HG02943 (cell line): ENCODE data around the gene PTPRJ.
A peak's percentile ranks its signal among the peaks of the same experiment; 100 is the strongest.
"Not testable (repeated sequence)": the region's sequence is repeated elsewhere in the genome, so short reads cannot be mapped to it uniquely, and the experiment has no call there.

Source experiments
- ATAC-seq: cut with Tn5 transposase; IDR thresholded peaks from one replicate; pipeline ENCODE4 v1.9.1; 2021; ENCODE audit warnings: mild to moderate bottlenecking, low read depth, moderate library complexity; ENCODE audit not compliant: unreplicated experiment

The PTPRJ gene

DNA sequence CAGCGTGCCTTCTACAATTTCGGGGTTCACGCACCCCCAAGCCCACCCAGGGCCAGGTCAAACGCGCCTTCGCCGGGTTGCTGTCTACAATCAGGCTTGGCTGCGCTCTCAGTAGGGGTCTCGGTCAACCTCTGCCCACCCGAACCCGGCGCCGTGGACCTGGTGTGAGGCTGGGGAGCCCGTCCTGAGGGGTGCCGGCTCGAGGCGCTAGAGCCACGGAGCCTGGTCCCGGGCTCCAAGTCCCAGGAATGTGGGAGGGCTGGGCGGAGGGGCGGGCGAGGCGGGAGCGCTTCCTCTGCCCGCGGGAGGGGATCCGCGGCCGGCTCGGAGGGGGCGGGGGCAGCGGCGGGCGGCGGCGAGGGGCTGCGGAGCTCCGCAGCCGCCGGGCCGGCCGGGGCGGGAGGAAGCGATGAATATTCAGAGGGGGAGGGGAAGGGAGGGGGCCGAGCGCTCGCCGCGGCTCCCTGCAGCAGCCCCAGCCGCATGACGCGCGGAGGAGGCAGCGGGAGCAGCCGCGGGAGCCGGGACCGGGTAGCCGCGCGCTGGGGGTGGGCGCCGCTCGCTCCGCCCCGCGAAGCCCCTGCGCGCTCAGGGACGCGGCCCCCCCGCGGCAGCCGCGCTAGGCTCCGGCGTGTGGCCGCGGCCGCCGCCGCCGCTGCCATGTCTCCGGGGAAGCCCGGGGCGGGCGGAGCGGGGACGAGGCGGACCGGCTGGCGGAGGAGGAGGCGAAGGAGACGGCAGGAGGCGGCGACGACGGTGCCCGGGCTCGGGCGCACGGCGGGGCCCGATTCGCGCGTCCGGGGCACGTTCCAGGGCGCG lies at the start of gene PTPRJ:
Gene PTPRJ, plus strand, starts transcription at position 472 of the 819 bp plus-strand sequence. CDS start 354 bp downstream, outside the sequence.
- no peak for ATAC-seq

DNA sequence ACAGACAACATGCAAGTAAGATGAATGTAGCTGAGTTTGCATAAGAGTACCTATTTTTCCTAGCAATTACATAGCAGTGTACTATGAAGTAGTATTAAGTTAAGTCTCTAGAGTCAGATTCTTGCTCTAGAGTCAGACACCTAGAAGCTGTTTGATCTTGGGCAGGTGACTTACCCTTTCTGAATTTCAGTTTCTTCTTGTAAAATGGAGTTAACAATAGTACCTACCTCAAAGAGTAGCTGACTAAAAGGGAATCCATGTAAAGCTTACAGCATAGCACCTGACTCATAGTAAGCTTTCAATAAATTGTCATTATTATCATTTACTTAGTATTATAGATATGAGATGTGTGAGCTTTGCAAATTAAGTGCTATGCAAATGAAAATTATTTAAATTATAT lies 47.8 kb upstream of the PTPRJ start:
- ATAC-seq: no peak

DNA sequence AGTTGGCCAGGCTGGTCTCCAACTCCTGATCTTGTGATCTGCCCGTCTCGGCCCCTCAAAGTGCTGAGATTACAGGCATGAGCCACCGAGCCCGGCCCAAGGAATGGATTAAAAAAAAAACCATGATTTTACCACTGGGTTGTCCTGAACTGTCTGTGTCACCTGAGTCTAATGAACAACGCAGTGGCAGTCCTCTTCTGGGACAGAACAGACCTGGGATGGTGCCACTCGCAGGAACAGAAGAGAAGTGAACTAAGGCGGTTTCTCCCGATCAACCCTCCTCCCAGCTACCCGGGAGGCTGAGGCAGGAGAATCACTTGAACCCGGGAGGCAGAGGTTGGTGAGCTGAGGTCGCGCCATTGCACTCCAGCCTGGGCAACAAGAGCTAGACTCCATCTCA lies 46.6 kb upstream of the PTPRJ start:
- ATAC-seq: not testable (repeated sequence)

DNA sequence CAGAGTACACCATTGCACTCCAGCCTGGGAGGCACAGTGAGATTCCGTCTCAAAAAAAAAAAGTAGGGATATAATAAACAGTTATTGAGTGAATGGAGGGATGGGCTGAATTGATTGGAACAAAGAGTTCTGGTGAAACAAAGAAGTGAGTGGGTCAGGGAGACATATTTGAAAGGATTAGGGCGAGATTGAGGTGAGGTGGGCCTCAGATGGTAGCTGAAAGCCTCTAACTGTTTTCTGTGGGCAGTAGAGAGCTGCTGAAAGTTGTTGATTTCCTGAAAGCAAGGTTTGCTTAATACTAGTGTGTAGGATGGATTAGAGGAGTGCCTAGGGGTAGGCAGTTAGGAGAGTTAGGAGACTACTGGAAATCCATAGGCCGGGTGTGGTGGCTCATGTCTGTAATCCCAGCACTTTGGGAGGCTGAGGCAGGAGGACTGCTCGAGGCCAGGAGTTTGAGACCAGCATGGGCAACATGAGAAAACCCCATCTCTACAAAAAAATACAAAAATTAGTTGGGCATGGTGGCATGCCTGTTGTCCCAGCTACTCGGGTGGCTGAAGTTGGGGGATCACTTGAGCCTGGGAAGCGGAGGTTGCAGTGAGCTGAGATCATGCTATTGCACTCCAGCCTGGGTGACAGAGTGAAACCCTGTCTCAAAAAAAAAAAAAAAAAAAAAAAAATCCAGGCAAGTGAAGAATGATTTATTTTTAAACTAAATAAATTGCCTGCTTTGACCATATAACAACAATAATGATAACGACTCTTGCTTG lies 41.4 kb upstream of the PTPRJ start:
- no peak for ATAC-seq

DNA sequence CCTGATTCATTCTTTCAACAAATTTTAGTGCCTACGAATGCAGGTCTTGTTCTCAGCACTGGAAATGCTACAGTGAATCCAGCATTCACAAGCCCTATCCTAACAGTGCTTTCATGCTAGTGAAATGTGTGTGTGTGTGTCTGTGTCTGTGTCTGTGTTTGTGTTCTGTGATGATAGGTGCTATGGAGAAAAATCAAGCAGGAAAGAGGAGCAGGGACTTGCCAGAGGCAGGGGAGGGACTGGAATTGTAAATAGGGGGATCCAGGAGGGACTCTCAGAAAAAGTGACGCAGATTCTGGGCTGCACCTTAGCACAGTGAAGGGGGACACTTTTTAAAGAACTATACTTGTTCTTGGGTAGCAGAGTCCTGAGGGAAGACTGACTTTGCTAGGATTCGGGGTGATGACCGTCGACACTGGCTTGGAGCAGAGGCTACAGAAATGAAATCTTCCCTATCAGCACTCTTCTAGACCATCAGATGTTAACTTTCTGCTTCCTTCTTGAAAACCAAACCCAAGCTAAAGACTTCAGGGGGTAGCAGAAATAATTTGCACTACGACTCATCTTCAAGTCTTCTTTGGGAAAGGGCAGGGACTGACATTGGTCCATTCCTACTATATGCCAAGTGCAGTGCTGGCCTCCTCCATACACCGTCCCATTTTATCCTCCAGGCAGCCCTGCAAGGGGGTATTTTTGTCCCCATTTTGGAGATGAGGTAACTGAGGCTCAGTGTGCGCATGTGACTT lies 39.3 kb upstream of the PTPRJ start:
- no peak for ATAC-seq

DNA sequence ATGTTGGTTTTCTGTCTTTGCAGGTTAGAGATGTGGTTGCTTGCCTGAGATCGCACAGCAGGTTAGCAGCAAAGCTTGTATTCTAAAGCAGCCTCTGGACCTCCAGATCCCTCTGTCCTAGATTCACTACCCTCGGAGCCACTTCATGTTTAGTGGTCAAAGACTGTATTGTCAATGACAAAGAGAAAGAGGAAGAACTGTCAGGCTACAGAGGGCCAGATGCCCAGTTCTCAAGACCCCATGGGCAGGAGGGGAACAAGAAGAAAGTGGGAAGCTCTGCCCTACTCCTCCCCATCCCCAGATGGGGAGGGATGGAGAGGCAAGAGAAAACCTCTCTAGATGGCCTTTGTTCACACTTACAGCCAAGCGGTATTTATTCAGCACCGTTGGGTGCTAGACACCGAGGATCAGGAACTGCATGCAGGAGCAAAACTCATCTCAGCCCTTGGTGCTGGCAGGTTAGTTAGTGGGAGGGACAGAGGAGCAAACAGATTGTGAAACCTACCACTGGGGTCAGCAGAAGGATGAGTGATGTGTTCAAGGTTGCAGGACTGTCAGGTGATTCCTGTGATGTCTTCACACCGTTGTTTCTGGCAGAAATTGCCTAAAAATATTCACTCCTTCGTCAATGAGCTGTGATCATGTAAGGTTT lies 38.3 kb upstream of the PTPRJ start:
- no peak for ATAC-seq

DNA sequence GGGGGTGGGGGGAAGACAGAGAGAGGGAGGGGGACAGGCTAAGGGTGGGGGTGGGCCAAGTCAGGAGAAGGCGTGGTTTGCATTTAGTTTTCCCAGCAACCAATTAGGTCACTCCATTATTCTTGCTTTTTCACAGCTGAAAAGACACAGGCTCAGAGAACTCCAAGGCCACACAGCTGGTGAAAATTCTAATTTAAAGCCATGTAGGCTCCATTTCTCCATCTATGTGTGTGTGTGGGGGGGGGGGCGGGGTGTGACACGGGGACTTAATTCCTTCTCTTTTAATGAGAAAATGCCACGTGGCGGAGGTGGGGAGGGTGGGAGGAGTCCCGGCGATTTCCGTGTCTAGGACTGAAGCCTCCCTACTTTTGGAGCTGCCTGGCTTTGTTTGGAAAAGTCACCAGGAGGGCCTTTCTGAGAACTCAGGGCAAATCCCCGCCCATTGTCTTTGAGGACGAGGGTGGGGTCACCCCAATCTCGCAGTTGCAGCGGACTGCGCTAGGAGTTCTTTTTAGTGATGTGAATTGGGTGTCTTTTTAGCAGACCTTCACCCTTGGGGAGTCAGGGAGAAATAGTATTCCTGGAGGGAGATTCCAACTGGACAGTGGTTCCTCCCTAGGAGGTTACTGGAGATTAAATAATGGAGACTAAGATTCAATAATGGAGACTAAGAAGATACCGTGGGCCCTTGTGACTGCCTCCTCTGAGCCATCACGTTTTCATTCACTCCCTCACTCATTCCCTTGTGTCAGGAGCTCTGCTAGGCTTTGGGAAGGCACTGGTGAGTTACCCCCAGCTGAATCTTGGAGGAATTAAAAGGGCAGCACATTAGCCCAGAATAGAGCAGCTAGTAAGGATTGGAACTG lies 36.4 kb upstream of the PTPRJ start:
- ATAC-seq: no peak

DNA sequence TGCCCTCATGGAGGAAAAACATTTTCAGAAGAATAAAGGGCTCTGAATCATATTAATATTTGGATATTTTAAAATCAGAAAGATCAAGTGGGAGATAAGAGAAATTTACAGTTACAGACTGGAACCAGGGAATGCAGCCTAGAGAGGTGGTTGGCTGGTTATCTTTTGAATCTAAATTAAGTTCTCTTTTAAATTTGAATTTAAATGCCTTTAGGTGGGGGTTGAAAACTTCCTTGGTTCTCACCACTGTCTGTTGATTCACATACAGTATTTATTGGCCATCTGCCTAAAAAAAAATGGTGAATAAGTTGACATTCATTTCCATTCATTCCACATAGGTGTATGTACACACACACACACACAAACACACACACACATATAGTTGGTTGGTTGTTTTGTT lies 35.7 kb upstream of the PTPRJ start:
- ATAC-seq: no peak

DNA sequence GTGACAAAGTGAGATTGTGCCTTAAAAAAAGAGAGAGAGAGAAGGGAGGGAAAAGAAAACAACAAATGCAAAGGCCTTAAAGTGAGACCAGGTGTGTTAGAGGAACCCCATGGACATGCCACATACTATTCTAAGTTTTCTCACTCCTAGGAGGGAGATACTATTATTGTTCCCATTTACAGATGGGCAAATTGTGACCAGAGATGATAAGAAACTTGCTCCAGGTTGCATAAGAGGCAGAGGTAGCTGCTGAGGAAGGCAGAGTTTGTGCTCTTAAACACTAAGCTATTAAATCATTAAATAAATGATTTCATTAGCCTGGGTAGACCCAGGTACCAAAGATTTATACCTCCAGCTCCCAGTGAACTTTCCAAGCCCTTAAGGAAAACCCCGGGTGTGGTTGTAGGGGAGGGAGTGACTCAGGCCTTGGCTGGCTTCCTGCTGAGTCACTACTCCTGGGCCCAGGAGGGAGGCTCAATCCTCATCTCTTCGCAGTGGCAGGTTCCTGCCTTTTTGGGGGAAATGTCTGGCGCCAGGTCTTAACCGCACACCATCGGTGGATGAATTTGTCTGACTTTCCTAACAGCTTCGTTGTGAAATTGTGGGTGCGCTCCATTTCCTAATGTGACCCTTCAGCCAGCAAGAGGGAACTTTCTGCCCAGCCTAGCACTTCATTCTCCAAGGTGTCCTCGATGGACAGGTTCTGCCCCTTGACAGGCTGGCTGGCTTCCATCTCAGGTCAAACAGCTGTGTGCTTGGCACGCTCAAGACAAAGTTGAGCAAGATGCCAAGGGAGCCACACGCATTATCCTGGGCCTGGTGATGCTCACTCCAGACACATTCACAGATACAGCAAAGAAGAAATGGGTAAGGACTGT lies 33.4 kb upstream of the PTPRJ start:
- no peak for ATAC-seq

DNA sequence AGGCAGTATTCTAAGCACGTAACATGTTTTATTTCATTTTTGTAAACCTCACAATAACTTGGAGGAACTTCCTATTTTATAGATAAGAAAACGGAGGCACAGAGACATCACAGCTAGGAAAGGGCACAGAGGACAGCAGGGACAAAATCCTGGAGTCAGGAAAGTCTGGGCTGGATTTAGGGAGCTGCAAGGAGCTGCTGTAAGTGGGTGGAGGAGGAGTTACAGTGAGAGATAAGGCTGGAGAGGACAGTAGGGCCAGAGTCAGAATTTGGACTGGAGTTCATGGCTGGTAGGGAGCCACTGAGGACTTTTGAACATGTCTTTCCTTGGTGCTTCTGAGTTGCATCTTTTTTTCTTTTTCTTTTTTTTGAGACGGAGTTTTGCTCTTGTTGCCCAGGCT lies 32.2 kb upstream of the PTPRJ start:
- no peak for ATAC-seq

DNA sequence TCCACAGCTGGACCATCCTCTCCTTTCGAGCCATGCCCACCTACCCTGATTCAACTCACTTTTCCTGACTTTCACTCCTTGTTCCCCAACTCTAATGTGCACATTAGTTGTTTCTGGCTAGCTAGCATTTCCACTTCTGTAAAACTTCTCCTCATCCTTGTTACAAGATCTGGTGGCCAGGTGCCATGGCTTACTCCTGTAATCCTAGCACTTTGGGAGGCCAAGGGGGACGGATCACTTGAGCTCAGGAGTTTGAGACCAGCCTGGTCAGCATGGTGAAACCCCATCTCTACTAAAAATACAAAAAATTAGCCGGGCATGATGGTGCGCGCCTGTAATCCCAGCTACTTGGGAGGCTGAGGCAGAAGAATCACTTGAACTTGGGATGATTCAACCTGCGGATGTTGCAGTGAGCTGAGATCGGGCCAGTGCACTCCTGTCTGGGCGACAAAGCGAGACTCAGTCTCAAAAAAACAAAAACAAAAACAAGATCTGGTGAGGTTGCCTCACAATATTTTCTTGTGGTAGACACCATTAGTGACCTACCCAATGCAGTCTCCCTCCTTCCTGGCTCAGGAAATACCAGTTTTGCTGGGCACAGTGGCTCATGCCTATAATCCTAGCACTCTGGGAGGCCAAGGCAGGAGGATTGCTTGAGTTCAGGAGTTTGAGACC lies 31.2 kb upstream of the PTPRJ start:
- ATAC-seq: not testable (repeated sequence)

DNA sequence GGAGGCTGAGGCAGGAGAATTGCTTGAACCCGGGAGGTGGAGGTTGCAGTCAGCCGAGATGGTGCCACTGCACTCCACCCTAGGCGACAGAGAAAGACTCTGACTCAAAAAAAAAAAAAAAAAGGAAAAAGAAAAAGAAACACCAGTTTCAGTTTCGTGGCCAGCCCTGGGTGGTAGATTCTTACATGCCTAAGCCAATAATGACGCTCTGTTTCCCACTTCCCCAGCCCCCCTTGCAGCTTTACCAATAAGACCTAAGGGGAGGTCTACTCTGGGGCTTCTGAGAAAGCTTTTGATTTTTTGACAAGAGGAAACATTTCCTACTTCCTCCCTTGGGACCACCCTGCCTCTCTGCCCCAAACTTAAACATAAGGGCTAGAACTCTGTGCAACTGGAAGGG lies 30.0 kb upstream of the PTPRJ start:
- peak; percentile 74 for ATAC-seq

DNA sequence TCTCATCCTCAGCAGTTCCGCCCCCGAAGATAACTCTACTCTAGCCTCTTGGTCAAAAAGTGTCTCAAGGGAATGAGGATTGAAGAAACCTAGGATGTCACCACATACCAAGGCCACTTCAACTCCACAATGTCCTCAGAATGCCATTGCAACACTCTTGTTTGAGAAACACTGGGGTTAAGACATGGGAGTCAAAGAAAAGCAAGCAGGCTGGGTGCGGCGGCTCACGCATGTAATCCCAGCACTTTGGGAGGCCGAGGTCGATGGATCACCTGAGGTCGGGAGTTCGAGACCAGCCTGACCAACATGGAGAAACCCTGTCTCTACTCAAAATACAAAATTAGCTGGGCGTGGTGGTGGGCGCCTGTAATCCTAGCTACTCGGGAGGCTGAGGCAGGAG lies 28.9 kb upstream of the PTPRJ start:
- not testable (repeated sequence) for ATAC-seq

DNA sequence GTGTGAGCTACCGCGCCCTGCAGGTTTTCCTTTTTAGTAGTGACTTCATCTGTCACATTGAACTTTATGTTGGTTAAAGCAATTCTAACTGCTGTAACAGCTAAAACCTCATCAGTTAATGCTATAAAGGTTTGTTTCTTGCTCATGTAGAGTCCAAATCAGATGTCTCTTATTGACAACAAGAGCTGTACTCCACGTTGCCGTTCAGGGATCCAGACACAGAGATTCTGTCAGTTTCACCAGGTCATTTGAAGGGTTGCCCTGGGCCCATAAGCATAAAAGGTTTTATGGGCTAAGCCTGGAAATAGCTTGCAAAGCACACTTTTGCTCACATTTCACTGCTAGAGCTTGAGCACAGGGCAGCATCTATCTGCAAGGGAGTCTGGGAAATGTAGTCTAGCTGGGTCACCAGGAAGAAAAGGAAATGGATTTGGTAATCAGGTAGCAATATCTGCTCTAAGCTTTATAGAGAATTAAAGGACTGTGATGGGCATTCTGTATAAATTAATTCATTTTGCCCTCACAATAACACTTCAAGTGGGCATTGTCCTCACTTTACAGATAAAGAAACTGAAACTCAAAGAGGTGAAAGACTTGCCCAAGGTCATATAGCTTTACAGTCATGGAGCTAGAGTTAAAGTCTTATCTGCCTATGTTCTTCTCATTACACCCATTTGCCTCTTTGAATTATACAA lies 25.2 kb upstream of the PTPRJ start:
- ATAC-seq: no peak

DNA sequence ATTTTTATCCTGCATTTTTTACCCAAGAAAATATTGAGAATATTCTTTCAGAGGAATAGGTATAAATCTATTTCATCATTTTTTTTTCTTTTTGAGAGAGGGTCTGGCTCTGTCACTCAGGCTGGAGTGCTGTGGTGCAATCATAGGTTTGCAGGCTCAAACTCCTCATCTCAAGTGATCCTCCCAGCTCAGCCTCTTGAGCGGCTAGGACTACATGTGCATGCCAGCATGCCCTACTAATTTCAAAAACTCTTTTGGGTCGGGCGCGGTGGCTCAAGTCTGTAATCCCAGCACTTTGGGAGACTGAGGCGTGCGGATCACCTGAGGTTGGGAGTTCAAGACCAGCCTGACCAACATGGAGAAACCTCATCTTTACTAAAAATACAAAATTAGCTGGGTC lies 20.3 kb upstream of the PTPRJ start:
- no peak for ATAC-seq

DNA sequence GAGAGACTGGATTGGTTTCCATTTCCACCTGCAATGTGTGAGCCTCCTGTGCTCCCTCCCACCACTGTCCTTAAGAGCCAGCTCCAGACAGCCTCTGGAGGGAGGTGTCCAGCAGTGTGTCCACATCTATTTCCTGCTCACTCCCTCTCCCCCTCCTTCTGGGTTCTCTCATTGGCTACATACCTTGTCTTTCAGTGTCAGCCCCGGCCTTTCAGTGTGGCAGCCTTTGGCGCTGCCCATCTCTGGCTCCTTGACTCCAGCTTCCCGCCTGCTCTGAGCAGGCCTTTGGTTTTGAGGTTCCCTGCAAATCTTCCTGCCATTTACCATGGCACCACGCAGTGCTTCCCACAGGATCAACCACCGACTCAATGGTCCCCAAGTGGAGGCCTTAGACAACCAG lies 19.0 kb upstream of the PTPRJ start:
- ATAC-seq: no peak

DNA sequence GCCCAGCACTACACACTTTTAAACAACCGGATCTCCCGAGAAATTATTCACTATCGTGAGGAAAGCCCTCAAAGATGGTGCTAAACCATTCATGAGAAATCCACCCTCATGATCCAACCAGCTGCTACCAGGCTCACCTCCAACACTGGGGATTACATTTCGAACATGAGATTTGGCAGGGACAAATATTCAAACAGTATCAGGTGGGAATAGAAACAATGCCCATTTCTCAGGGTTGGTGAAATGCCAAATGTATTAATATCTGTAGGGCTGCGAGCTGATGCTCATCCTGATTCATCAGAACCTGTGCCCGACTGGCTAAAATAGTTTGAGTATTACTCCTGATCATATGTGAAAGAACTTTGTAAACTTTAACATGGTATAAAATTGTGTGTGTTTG lies 15.8 kb upstream of the PTPRJ start:
- no peak for ATAC-seq
